H9 (cell line): ENCODE measurements around the gene MIPEP. TPM values are rescaled to one million over a fixed set of nuclear protein-coding genes. Genes with fewer than 3 reads are reported as not detected.

Source experiments
- DNase-seq: peaks from one replicate; pipeline ENCODE4 v3.0.0-alpha.2; 2017
- H2AFZ ChIP-seq: one replicate; pipeline ENCODE4 v1.6.1; 2013; ENCODE audit warnings: mild to moderate bottlenecking, low read length, control low read depth, moderate library complexity
- H2AK5ac ChIP-seq: 2 replicates; pipeline ENCODE4 v1.6.1; 2013; ENCODE audit warnings: low read length, control low read depth, mixed read lengths; ENCODE audit not compliant: insufficient read length
- H2BK120ac ChIP-seq: one replicate; pipeline ENCODE4 v1.6.1; 2013; ENCODE audit warnings: low read depth, mild to moderate bottlenecking, low read length, control low read depth, inconsistent platforms; ENCODE audit not compliant: poor library complexity, severe bottlenecking
- H2BK12ac ChIP-seq: 2 replicates; pipeline ENCODE4 v1.6.1; 2013; ENCODE audit warnings: low read length, control low read depth, mixed read lengths, low read depth; ENCODE audit not compliant: insufficient read length
- H2BK15ac ChIP-seq: 2 replicates; pipeline ENCODE4 v1.6.1; 2013; ENCODE audit warnings: low read depth, low read length, control low read depth
- H2BK20ac ChIP-seq: one replicate; pipeline ENCODE4 v1.6.1; 2013; ENCODE audit warnings: low read depth, mild to moderate bottlenecking, low read length, control low read depth, inconsistent platforms; ENCODE audit not compliant: poor library complexity, severe bottlenecking
- H2BK5ac ChIP-seq: 2 replicates; pipeline ENCODE4 v1.6.1; 2013; ENCODE audit warnings: low read length, control low read depth, mixed read lengths; ENCODE audit not compliant: insufficient read length
- H3K14ac ChIP-seq: 2 replicates; pipeline ENCODE4 v1.6.1; 2013; ENCODE audit warnings: low read length, control low read depth; ENCODE audit not compliant: insufficient read depth
- H3K18ac ChIP-seq: 2 replicates; pipeline ENCODE4 v1.6.1; 2013; ENCODE audit warnings: low read depth, mild to moderate bottlenecking, mixed read lengths, low read length, control low read depth; ENCODE audit not compliant: insufficient read length
- H3K23ac ChIP-seq: 2 replicates; pipeline ENCODE4 v1.6.1; 2013; ENCODE audit warnings: low read length, control low read depth, mixed read lengths, low read depth; ENCODE audit not compliant: insufficient read length
- H3K23me2 ChIP-seq: 2 replicates; pipeline ENCODE4 v1.6.1; 2013; ENCODE audit warnings: low read depth, mild to moderate bottlenecking, mixed read lengths, low read length, control low read depth; ENCODE audit not compliant: insufficient read length, poor library complexity, severe bottlenecking
- H3K27ac ChIP-seq: 2 replicates; pipeline ENCODE4 v1.5.1; 2013; ENCODE audit warnings: low read length, control low read depth, mixed read lengths, low read depth; ENCODE audit not compliant: insufficient read length
- H3K27me3 ChIP-seq: 2 replicates; pipeline ENCODE4 v1.6.1; 2013; ENCODE audit warnings: low read length, control low read depth, inconsistent platforms; ENCODE audit not compliant: insufficient read depth
- H3K4ac ChIP-seq: 2 replicates; pipeline ENCODE4 v1.6.1; 2013; ENCODE audit warnings: low read depth, mild to moderate bottlenecking, control low read depth, inconsistent platforms, low read length, moderate library complexity
- H3K4me1 ChIP-seq: 2 replicates; pipeline ENCODE4 v1.6.1; 2013; ENCODE audit warnings: low read length, control low read depth, inconsistent platforms; ENCODE audit not compliant: insufficient read depth
- H3K4me2 ChIP-seq: 2 replicates; pipeline ENCODE4 v1.6.1; 2013; ENCODE audit warnings: low read length, control low read depth, mixed read lengths; ENCODE audit not compliant: insufficient read length, insufficient read depth
- H3K56ac ChIP-seq: 2 replicates; pipeline ENCODE4 v1.6.1; 2013; ENCODE audit warnings: low read depth, mild to moderate bottlenecking, mixed read lengths, low read length, control low read depth; ENCODE audit not compliant: insufficient read length
- H3K79me1 ChIP-seq: 2 replicates; pipeline ENCODE4 v1.6.1; 2013; ENCODE audit warnings: low read depth, mild to moderate bottlenecking, moderate library complexity, low read length, control low read depth, inconsistent platforms; ENCODE audit not compliant: insufficient read depth, poor library complexity, severe bottlenecking
- H3K79me2 ChIP-seq: 2 replicates; pipeline ENCODE4 v1.6.1; 2013; ENCODE audit warnings: low read length, control low read depth, inconsistent platforms; ENCODE audit not compliant: insufficient read depth
- H3K9ac ChIP-seq: 2 replicates; pipeline ENCODE4 v1.6.1; 2013; ENCODE audit warnings: low read length, control low read depth, mixed read lengths; ENCODE audit not compliant: insufficient read length; ENCODE audit errors: extremely low read depth
- H3K9me3 ChIP-seq: one replicate; pipeline ENCODE4 v1.6.1; 2013; ENCODE audit warnings: low read depth, low read length, inconsistent platforms; ENCODE audit not compliant: control insufficient read depth
- H3T11ph ChIP-seq: one replicate; pipeline ENCODE4 v1.6.1; 2013; ENCODE audit warnings: mild to moderate bottlenecking, low read length, control low read depth, inconsistent platforms
- H4K20me1 ChIP-seq: one replicate; pipeline ENCODE4 v1.6.1; 2013; ENCODE audit not compliant: control insufficient read depth, insufficient read length, insufficient read depth
- H4K5ac ChIP-seq: 2 replicates; pipeline ENCODE4 v1.6.1; 2013; ENCODE audit warnings: low read depth, mild to moderate bottlenecking, mixed read lengths, low read length, control low read depth; ENCODE audit not compliant: insufficient read length
- H4K8ac ChIP-seq: replicated peaks from 2 replicates; pipeline ENCODE4 v1.6.1; 2013; ENCODE audit warnings: low read length, control low read depth, mixed read lengths, low read depth; ENCODE audit not compliant: insufficient read length
- H4K91ac ChIP-seq: 2 replicates; pipeline ENCODE4 v1.6.1; 2013; ENCODE audit warnings: low read depth, mild to moderate bottlenecking, moderate library complexity, mixed read lengths, low read length, control low read depth; ENCODE audit not compliant: insufficient read length
- H3K27ac Mint-ChIP-seq, 3 experiments: 2 replicates in 2 of 3; 3 replicates in 1 of 3; pipeline ENCODE4 v1.8.0; 2020 to 2021; ENCODE audit warnings: mixed read lengths in 3 of 3, mild to moderate bottlenecking in 1 of 3, moderate library complexity in 1 of 3
- H3K27me3 Mint-ChIP-seq: 2 replicates; pipeline ENCODE4 v1.8.0; 2021; ENCODE audit warnings: low read depth, mild to moderate bottlenecking, moderate library complexity, mixed read lengths
- H3K36me3 Mint-ChIP-seq, 3 experiments: 2 replicates in 2 of 3; 3 replicates in 1 of 3; pipeline ENCODE4 v1.8.0; 2020 to 2021; ENCODE audit warnings: low read depth in 3 of 3, mixed read lengths in 3 of 3; ENCODE audit not compliant: insufficient read depth in 1 of 3
- H3K4me1 Mint-ChIP-seq, 2 experiments: 2 replicates each; pipeline ENCODE4 v1.8.0; 2020; ENCODE audit warnings: mixed read lengths in 2 of 2
- H3K4me3 Mint-ChIP-seq, 2 experiments: 2 replicates in 1 of 2; 3 replicates in 1 of 2; pipeline ENCODE4 v1.8.0; 2020 to 2021; ENCODE audit warnings: mild to moderate bottlenecking in 2 of 2, mixed read lengths in 2 of 2, moderate library complexity in 1 of 2
- H3K9me3 Mint-ChIP-seq, 2 experiments: 2 replicates in 1 of 2; 3 replicates in 1 of 2; pipeline ENCODE4 v1.8.0; 2020; ENCODE audit warnings: mild to moderate bottlenecking in 2 of 2, mixed read lengths in 2 of 2, moderate library complexity in 1 of 2
- CTCF ChIP-seq: fragments of 200-600 bp; sonication (generic); conservative IDR thresholded peaks from 3 replicates; pipeline ENCODE4 v1.8.0; 2021; ENCODE audit warnings: antibody characterized with exemption, mild to moderate bottlenecking
- WGBS: extraction: QIAGEN DNeasy Blood & Tissue Kit; methylation state at CpG from one replicate; pipeline ENCODE4 v1.1.7; 2013; ENCODE audit warnings: missing lambda C conversion rate, low lambda C conversion rate, mixed read lengths; ENCODE audit not compliant: insufficient read length; ENCODE audit errors: extremely low coverage; 5-methylcytosine and 5-hydroxymethylcytosine counted together
- total RNA-seq: library from RNA; stranded (reverse); gene quantifications from 2 replicates; pipeline ENCODE4 v1.2.1, GENCODE V29; 2021

MIPEP gene
- total RNA-seq, 1 experiment from 2014 or later = 18.5 TPM

- WGBS = no CpG with 5 or more reads among the region's 2 CpGs
Measured at GRCh38 chr13:23699271-23699670, 189.9 kb downstream of the MIPEP start.

More at GRCh38 chr13:23699271-23699670, 189.9 kb downstream of the MIPEP start:
- Histone ChIP-seq H3K79me1 (no peaks in the 10 kb centered on the region), H4K20me1 (no peaks in the 10 kb centered on the region), H3K4ac (no peak overlapping the region), H3K9me3 (no peaks in the 10 kb centered on the region), H3K79me2 (no peaks in the 10 kb centered on the region), H3K4me2 (no peak overlapping the region), H3K27ac (no peak overlapping the region), H3K23ac (no peak overlapping the region), H3K56ac (no peak overlapping the region), H4K91ac (no peak overlapping the region), H2BK20ac (no peak overlapping the region), H4K5ac (no peak overlapping the region), H3K18ac (no peak overlapping the region), H3T11ph (no peak overlapping the region), H2AFZ (no peak overlapping the region), H2BK15ac (no peak overlapping the region), H3K14ac (no peak overlapping the region), H2BK12ac (no peak overlapping the region), H3K27me3 (no peaks in the 10 kb centered on the region), H2AK5ac (no peak overlapping the region), H3K4me1 (no peaks in the 10 kb centered on the region), H3K23me2 (no peaks in the 10 kb centered on the region), H4K8ac (no peak overlapping the region), H2BK120ac (no peak overlapping the region), H3K9ac (no peak overlapping the region), H2BK5ac (no peak overlapping the region)
- Mint-ChIP-seq H3K36me3 (no peaks in the 10 kb centered on the region), H3K9me3 (no peaks in the 10 kb centered on the region), H3K4me1 (peaks cover 26 to 28% of the 10 kb centered on the region in 2 experiments), H3K27ac (no peak overlapping the region), H3K27me3 (peaks cover 2% of the 10 kb centered on the region; the same call in 1 of the 2 replicates), H3K4me3 (no peak overlapping the region)
- no peak for TF ChIP-seq CTCF
- no peak for DNase-seq
